ENCODE measurements around the gene MIPEP.

DNA sequence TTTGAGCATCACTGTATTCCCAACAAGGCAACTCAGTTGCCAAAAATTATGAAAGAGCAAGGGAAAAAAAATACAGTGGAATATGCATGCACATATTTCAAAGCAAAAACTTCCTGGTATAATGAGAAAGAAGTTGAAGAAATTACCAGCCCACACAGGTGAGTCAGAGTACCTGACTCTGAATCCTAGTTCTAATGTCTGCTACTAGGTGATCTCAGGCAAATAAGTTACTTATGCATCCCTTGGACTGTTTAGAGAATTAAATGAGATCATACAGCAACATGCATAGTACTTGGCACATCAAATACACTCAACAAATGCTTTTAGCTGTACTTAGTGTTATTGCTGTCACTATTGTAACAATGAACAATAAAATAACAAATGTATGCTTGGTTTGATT, 144.9 kb downstream of the MIPEP start:
- TF ChIP-seq, protein P1, sequence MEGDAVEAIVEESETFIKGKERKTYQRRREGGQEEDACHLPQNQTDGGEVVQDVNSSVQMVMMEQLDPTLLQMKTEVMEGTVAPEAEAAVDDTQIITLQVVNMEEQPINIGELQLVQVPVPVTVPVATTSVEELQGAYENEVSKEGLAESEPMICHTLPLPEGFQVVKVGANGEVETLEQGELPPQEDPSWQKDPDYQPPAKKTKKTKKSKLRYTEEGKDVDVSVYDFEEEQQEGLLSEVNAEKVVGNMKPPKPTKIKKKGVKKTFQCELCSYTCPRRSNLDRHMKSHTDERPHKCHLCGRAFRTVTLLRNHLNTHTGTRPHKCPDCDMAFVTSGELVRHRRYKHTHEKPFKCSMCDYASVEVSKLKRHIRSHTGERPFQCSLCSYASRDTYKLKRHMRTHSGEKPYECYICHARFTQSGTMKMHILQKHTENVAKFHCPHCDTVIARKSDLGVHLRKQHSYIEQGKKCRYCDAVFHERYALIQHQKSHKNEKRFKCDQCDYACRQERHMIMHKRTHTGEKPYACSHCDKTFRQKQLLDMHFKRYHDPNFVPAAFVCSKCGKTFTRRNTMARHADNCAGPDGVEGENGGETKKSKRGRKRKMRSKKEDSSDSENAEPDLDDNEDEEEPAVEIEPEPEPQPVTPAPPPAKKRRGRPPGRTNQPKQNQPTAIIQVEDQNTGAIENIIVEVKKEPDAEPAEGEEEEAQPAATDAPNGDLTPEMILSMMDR (IDR thresholded peaks at IDR 0.05): no peak
- TF ChIP-seq POLR2A (IDR thresholded peaks at IDR 0.05): no peak
